ENCODE measurements around the gene PARVB.
"Not testable (repeated sequence)": the region's sequence is repeated elsewhere in the genome, so short reads cannot be mapped to it uniquely, and the experiment has no call there.

- not testable (repeated sequence) for TF ChIP-seq CTCF, EZH2 (IDR thresholded peaks at IDR 0.05)
These were observed 7.5 kb upstream of the PARVB start for GRCh38 chr22:44016586-44016985.

Data from neural progenitor cell (in vitro differentiated cells).